ENCODE measurements around the gene NIT1. TPM values are rescaled to one million over a fixed set of nuclear protein-coding genes. Genes with fewer than 3 reads are reported as not detected.

The NIT1 gene
- total and polyA plus RNA-seq, 8 donors = 38.7 to 44.6 (median 41.2) TPM

DNA sequence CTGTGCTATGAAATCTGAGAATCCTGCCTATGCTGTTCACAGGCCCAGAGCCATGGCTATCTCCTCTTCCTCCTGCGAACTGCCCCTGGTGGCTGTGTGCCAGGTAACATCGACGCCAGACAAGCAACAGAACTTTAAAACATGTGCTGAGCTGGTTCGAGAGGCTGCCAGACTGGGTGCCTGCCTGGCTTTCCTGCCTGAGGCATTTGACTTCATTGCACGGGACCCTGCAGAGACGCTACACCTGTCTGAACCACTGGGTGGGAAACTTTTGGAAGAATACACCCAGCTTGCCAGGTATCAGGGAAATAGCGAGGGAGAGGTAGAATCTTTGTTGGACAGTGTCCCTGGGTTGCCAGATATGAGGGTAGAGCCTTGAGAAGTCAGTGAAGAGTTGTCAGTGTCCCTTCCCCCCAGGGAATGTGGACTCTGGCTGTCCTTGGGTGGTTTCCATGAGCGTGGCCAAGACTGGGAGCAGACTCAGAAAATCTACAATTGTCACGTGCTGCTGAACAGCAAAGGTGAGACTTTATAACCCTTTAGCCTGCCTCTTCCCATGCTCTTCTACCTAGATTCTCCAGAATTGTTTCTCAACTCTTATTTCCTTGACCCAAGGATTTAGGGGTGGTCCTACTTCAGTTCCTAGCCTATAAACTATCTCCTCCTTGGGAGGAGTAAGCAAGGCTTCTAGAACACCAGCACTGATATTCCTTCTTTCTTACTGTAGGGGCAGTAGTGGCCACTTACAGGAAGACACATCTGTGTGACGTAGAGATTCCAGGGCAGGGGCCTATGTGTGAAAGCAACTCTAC, 1.4 kb downstream of the NIT1 start:
- H3K4me1 ChIP-seq = peaks cover 26 to 80% of the 10 kb centered on the region in 2 donors
- no peaks in the 10 kb centered on the region for H3K27me3 ChIP-seq
- H3K4me3 ChIP-seq = peak overlapping the region; percentile 92 to 98
- H3K36me3 ChIP-seq = peaks cover 5 to 46% of the 10 kb centered on the region in 2 donors
- peak overlapping the region; percentile 8 to 90 for H3K27ac ChIP-seq
- TF ChIP-seq, protein P1, sequence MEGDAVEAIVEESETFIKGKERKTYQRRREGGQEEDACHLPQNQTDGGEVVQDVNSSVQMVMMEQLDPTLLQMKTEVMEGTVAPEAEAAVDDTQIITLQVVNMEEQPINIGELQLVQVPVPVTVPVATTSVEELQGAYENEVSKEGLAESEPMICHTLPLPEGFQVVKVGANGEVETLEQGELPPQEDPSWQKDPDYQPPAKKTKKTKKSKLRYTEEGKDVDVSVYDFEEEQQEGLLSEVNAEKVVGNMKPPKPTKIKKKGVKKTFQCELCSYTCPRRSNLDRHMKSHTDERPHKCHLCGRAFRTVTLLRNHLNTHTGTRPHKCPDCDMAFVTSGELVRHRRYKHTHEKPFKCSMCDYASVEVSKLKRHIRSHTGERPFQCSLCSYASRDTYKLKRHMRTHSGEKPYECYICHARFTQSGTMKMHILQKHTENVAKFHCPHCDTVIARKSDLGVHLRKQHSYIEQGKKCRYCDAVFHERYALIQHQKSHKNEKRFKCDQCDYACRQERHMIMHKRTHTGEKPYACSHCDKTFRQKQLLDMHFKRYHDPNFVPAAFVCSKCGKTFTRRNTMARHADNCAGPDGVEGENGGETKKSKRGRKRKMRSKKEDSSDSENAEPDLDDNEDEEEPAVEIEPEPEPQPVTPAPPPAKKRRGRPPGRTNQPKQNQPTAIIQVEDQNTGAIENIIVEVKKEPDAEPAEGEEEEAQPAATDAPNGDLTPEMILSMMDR (IDR thresholded peaks at IDR 0.05) = peak; percentile 16 to 17
- ATAC-seq = peak; percentile 9
- intact Hi-C loops (cut with DNase I) = no loop called here
- peak in 1 of 4 donors; percentile 59 for DNase-seq
- no peaks in the 10 kb centered on the region for H3K9me3 ChIP-seq

DNA sequence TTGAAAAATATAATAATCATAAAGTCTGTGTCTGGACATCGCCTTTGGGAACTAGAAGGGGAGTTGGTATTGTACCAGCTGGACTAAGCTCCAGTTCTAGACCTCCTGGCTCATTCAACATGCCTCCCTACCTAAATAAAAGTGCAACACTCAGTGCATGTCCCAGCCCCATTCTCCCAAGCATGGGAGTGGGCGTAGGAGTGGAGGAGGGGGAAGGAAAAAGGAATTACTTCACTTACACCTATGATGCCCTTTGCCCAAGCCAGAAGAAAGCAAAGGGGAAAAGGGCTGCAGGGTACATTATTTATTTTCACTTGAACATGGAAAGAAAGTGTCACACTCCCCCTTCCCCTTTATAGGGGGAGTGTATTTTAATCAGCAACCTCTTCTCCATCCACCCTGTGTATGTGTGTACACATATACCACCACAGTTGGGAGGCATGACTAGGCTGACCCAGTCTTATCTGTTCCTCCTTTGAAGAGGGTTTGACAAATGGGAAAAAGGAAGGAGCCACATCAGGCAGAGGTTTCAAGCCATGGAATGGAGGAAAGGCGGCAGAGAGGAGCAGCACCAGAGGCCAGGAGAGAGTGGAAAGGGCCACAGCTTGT, 3.2 kb downstream of the NIT1 start:
- Histone ChIP-seq H3K9me3 (no peaks in the 10 kb centered on the region), H3K36me3 (peaks cover 7 to 63% of the 10 kb centered on the region in 2 donors), H3K27ac (peak overlapping the region in 1 of 2 donors; percentile 53), H3K4me3 (no peak overlapping the region), H3K4me1 (peaks cover 20 to 62% of the 10 kb centered on the region in 2 donors), H3K27me3 (no peaks in the 10 kb centered on the region)
- ATAC-seq (no peak), DNase-seq (no peak)
- TF ChIP-seq, protein P1 (IDR thresholded peaks at IDR 0.05) = no peak
- intact Hi-C loops (cut with DNase I) = no loop called here

DNA sequence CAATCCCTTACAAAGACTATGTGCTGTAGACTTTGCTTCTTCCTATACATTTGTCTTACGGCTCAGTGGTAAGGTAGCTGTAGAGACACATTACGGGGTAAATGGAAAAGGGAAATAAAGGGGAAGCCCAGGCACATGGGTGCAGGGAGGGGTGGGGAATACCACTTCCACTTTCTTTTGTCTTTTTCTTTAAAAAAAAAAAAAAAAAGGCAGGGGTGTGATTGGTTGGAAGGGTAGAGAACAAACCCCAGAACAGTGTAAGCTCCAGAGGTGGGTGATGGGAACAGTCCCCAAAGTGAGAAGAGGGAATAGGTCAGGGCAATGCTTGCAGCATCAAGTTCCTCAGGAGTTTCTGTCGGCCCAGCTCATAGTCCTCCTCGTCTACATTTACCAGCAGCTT, 3.9 kb downstream of the NIT1 start:
- H3K27ac ChIP-seq = peak overlapping the region in 1 of 2 donors; percentile 58
- DNase-seq = no peak
- no peak overlapping the region for H3K4me3 ChIP-seq
- H3K9me3 ChIP-seq = no peaks in the 10 kb centered on the region
- TF ChIP-seq, protein P1 (IDR thresholded peaks at IDR 0.05) = no peak
- H3K36me3 ChIP-seq = peaks cover 7 to 70% of the 10 kb centered on the region in 2 donors
- intact Hi-C loops (cut with DNase I) = no loop called here
- no peaks in the 10 kb centered on the region for H3K27me3 ChIP-seq
- peak; percentile 3 for ATAC-seq
- peaks cover 13 to 61% of the 10 kb centered on the region in 2 donors for H3K4me1 ChIP-seq

DNA sequence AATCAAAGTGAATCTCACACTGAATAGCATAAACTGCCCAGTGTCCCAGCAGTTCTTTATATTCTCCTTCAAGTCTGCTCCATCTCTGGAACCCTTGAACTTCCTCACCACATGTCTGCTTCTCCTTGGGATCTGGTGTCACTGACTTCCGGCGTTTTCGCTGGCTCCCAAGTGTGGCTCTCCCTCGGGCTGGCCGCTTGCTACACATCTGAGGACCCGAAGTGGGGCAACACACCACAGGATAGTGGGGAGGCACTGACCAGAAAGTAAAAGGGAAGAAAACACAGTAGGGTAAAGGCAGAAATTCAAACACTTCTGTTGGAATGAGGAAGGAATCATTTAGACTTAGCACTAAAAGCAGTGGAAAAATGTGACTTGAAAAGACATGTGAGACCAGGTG, 5.1 kb downstream of the NIT1 start:
- TF ChIP-seq, protein P1 (IDR thresholded peaks at IDR 0.05) = no peak
- Histone ChIP-seq H3K27ac (no peak overlapping the region), H3K4me1 (peaks cover 10 to 68% of the 10 kb centered on the region in 2 donors), H3K27me3 (no peaks in the 10 kb centered on the region), H3K36me3 (peaks cover 7 to 81% of the 10 kb centered on the region in 2 donors), H3K9me3 (no peaks in the 10 kb centered on the region), H3K4me3 (no peak overlapping the region)
- intact Hi-C loops (cut with DNase I) = no loop called here
- DNase-seq = no peak
- no peak for ATAC-seq

DNA sequence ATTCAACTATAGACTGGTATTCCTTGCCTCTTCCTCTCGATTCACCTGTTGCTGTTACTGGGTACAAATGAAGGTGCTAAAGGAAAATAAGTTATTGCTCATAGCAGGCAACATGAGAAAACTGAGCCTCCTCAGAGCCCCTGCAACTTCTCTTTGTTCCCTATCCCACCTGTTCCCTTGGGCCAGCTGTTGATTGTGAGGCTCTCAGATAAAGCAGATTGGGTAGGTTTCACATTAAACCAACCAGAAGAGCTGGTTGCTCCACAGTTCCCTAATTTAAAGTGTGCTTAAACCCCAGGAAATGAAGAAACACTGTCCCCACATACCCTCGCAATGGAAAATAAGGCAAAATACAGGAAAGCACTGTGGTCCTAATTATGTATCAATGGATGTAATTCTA, 9.7 kb downstream of the NIT1 start:
- ATAC-seq (no peak), DNase-seq (no peak)
- TF ChIP-seq, protein P1 (IDR thresholded peaks at IDR 0.05) = no peak
- Histone ChIP-seq H3K9me3 (no peaks in the 10 kb centered on the region), H3K4me3 (no peak overlapping the region), H3K36me3 (peaks cover 7 to 66% of the 10 kb centered on the region in 2 donors), H3K27me3 (no peaks in the 10 kb centered on the region), H3K4me1 (peaks cover 5 to 65% of the 10 kb centered on the region in 2 donors), H3K27ac (peak overlapping the region in 1 of 2 donors; percentile 62)
- intact Hi-C loops (cut with DNase I) = no loop called here
